Activated T-helper 1 cell treated with anti-CD3 and anti-CD28 coated beads, Interleukin-12 subunit alpha, Interleukin-12 subunit beta, Interleukin-2, Interleukin-4 antibody, amounts not matched to agents 30 ng/mL and 10 ng/mL and 1 ng/mL, durations not matched to agents 14 hours and 24 hours and 36 hours (primary cell): ENCODE measurements around the gene NNAT. TPM values are rescaled to one million over a fixed set of nuclear protein-coding genes. Genes with fewer than 3 reads are reported as not detected.

ENCODE experiments used
- DNase-seq: peaks from one replicate; pipeline ENCODE4 v3.0.0; 2021; ENCODE audit warnings: low spot score
- H3K27ac Mint-ChIP-seq: one replicate; pipeline ENCODE4 v1.8.0; 2021; ENCODE audit warnings: mild to moderate bottlenecking, mixed read lengths
- H3K27me3 Mint-ChIP-seq: one replicate; pipeline ENCODE4 v1.8.0; 2022; ENCODE audit warnings: mild to moderate bottlenecking, moderate library complexity, mixed read lengths; ENCODE audit not compliant: insufficient read depth
- H3K36me3 Mint-ChIP-seq: one replicate; pipeline ENCODE4 v1.8.0; 2021; ENCODE audit warnings: low read depth, mixed read lengths
- H3K4me1 Mint-ChIP-seq: one replicate; pipeline ENCODE4 v1.8.0; 2021; ENCODE audit warnings: low read depth, mixed read lengths
- H3K4me3 Mint-ChIP-seq: one replicate; pipeline ENCODE4 v1.8.0; 2021; ENCODE audit warnings: mild to moderate bottlenecking, moderate library complexity, mixed read lengths
- H3K9me3 Mint-ChIP-seq: one replicate; pipeline ENCODE4 v1.8.0; 2021; ENCODE audit warnings: mixed read lengths
- intact Hi-C: fragments of 100-400 bp; cut with micrococcal nuclease; formaldehyde crosslinking; loops from one replicate; pipeline ENCODE4 v1.15.1; 2024
- total RNA-seq: library from RNA; stranded (reverse); gene quantifications from 2 replicates; pipeline ENCODE4 v1.2.3, GENCODE V29; 2022

NNAT gene
- total RNA-seq, 1 donor from 2014 or later = 0.29 TPM

DNA sequence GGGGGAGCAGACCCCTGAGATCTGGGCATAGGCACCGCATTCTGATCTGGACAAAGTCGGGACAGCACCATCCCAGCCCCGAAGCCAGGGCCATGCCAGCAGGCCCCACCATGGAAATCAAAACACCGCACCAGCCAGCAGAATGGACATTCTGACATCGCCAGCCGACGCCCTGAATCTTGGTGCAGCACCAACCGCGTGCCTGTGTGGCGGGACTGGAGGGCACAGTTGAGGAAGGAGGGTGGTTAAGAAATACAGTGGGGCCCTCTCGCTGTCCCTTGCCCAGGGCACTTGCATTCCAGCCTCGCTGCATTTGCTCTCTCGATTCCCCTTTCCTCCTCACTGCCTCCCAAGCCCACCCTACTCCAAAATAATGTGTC is 2.0 kb downstream of the NNAT start:
- Mint-ChIP-seq H3K4me1 (peaks cover 40% of the 10 kb centered on the region), H3K36me3 (peaks cover 14% of the 10 kb centered on the region), H3K27me3 (peaks cover 8% of the 10 kb centered on the region), H3K4me3 (no peak overlapping the region), H3K9me3 (no peaks in the 10 kb centered on the region), H3K27ac (no peak overlapping the region)
- DNase-seq = no peak
- intact Hi-C loops = no loop called here

DNA sequence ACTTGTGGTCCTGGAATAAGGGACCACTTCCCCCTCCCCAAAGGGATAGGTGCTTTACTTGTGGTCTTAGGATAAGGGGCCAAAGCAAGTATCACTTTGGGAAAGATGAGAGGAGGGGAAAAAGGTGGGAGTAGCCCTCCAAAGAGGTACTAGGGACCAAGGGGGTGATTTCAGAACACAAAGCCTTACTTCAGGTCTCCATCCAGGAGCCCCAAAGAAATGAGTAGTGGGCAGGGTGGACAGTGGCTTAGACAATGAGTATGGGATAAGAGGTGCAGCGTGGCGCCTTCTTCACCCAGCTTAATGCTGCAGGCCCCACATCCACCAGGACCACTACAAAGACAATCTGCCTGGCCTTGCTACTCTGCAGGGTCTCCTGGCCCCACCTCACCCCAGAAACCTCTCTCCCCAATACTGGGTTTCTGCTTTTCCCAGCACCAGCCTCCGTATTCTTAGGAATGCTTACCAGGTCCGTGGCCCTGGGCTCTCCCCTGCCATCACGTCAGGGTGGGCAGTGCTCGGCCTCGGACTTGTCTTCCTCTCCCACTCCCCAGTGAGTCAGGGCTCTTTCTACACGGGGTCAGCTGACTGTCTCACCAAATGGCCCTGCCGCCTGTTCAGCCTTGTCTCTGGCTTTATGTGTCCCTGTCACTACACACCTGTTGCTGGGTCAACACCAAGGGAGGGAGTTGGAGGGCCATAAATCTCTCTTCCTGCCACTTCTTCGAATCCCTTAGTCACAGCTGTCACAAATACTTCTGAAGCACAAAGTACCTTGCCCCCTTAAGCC is 3.1 kb downstream of the NNAT start:
- Mint-ChIP-seq H3K27me3 (peaks cover 10% of the 10 kb centered on the region), H3K36me3 (peaks cover 13% of the 10 kb centered on the region), H3K4me3 (no peak overlapping the region), H3K9me3 (no peaks in the 10 kb centered on the region), H3K27ac (no peak overlapping the region), H3K4me1 (peaks cover 49% of the 10 kb centered on the region)
- intact Hi-C loops = no loop called here
- no peak for DNase-seq

DNA sequence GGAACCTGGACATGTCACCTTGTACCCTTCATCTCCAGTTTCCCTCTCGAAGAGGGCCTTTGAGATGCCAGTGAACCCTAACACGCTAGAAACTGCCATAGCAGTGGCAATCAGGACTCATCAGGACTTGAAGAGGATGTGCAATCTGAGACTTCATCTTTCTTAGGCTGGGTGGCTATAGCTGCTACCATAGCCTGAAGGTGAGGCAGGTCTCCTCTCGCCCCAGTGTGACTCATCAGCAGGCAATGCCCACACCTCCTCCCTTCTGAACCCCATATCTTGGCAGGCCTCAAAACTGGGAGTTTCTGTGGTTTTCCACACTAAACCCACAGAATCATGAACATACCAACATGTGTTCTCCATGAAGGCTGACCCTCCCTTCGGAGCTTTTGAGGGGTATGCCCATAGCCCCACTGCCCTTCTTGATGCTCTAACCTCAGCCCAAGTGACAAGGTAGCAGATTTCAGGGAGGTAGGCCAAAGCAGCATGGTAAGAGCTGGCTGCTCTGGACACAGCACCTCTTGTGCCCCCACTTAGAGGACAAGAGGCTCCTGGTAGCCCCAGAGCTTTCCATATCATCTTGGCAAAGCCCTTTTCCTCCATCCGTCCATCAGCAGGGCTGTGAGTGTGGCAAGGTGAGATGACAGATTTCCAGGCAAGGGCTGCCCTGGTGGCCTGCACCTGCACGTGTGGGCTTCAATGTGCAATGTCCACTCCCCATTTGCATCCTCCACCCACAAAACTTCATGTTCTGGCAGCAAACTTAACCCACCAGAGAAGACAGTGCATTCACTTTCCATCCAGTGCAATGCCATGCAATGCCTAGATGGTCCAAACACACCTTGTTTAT is 4.0 kb downstream of the NNAT start:
- H3K27ac Mint-ChIP-seq = peak overlapping the region; percentile 26
- H3K27me3 Mint-ChIP-seq = peaks cover 12% of the 10 kb centered on the region
- H3K9me3 Mint-ChIP-seq = no peaks in the 10 kb centered on the region
- intact Hi-C loops = loop anchor here (5.0 kb wide), 3 partner anchors 118 to 428 kb away; partner anchors contain the start of gene RBL1
- no peak for DNase-seq
- H3K4me1 Mint-ChIP-seq = peaks cover 53% of the 10 kb centered on the region
- peak overlapping the region; percentile 86 for H3K4me3 Mint-ChIP-seq
- peaks cover 13% of the 10 kb centered on the region for H3K36me3 Mint-ChIP-seq

GRCh38 chr20:37525810-37526209 is 4.8 kb downstream of the NNAT start:
- Mint-ChIP-seq H3K9me3 (no peaks in the 10 kb centered on the region), H3K27me3 (peaks cover 6% of the 10 kb centered on the region), H3K36me3 (peaks cover 8% of the 10 kb centered on the region), H3K27ac (no peak overlapping the region), H3K4me1 (peaks cover 46% of the 10 kb centered on the region), H3K4me3 (peak overlapping the region; percentile 86)
- intact Hi-C loops = loop anchor here (2.0 to 5.0 kb wide), 5 partner anchors 119 to 429 kb away; partner anchors contain the start of genes MROH8, RBL1 and RPN2
- no peak for DNase-seq

DNA sequence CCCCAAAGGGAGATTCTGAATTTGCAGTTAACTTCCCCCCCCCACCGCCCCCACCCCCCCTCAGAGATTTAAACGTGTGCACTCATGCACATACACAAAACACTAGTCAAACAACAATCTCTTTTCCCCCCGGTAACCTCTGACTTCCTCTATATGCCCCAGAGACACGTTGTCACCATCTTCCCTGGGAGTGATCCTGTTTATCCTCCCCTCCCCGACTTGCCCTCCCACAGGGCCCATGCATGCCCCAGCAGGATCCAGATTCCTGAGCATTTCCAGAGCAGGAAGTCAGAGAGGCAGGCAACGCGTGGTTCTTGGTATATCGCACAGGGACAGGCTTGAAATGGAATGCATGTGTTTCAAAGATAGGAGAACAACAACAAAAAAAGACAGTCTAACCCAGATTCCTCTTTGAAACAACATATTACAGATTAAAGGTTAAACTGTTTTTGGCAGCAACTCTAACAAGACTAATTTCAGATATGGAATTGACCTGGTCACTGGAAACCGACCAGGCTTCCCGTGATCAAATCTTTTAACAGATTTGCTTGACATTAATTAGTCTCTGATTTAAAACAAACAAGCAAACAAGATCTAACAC is 5.3 kb downstream of the NNAT start:
- no peak for DNase-seq
- intact Hi-C loops = loop anchor here (2.0 to 5.0 kb wide), 5 partner anchors 119 to 429 kb away; partner anchors contain the start of genes MROH8, RBL1 and RPN2
- Mint-ChIP-seq H3K9me3 (no peaks in the 10 kb centered on the region), H3K4me1 (peaks cover 46% of the 10 kb centered on the region), H3K4me3 (peak overlapping the region; percentile 86), H3K27ac (peak overlapping the region; percentile 99), H3K27me3 (peaks cover 5% of the 10 kb centered on the region), H3K36me3 (peaks cover 5% of the 10 kb centered on the region)

GRCh38 chr20:37526839-37527637 is 6.0 kb downstream of the NNAT start:
- no peaks in the 10 kb centered on the region for H3K9me3 Mint-ChIP-seq
- H3K36me3 Mint-ChIP-seq = peaks cover 4% of the 10 kb centered on the region
- H3K4me1 Mint-ChIP-seq = peaks cover 46% of the 10 kb centered on the region
- intact Hi-C loops = loop anchor here (1.0 to 5.0 kb wide), 6 partner anchors 120 to 430 kb away; partner anchors contain the start of genes MANBAL, MROH8, RBL1 and RPN2
- peak overlapping the region; percentile 99 for H3K27ac Mint-ChIP-seq
- no peak for DNase-seq
- H3K4me3 Mint-ChIP-seq = peak overlapping the region; percentile 86
- H3K27me3 Mint-ChIP-seq = peaks cover 5% of the 10 kb centered on the region

DNA sequence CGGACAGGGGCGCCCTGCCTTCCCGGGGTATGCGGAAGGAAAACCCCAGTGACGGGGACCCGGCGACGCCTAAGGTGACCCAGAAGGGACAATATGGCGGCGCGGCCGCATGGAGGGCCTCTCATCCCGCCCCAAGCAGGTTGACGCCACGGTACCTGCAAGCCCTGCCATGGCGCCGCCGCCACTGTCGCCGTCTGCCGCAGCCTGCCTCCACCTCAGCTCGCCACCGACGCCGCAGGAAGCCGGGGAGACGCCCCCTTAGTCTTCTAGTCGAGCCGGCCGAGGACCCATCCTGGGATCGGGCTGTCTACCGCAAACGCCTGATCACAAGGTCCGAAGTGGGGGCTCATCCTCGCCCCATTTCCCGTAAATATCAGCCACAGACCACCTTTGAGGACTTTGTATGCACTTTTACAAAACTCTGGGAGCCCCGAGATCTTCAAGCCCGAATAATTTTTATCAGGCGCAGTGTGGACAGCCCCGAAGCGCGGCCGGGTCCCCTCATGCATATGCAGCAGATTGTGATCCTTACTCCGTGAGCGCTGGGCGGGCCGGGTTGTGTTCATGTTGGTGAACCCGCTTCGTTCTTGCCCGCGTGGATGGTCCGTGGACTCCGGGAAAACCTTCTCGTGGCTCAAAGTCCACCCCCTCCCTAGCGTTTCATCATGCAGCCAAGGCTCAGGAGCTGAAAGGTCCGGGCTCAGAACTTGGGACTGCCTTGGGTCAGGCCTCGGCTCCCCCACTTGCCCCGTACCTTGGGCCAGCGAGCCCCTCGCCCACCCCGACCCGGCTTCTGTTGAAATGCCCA is 6.8 kb downstream of the NNAT start, which contains the start of gene BLCAP:
Gene BLCAP (minus strand): TSS at position 239 of the 808 bp plus-strand sequence. CDS start 8,702 bp downstream, outside the sequence.
- H3K36me3 Mint-ChIP-seq = peaks cover 4% of the 10 kb centered on the region
- H3K4me1 Mint-ChIP-seq = peaks cover 46% of the 10 kb centered on the region
- intact Hi-C loops = loop anchor here (1.0 to 5.0 kb wide), 7 partner anchors 121 to 431 kb away; partner anchors contain the start of genes CTNNBL1, MANBAL, MROH8 and RBL1
- peak within 1 kb of the TSS; percentile 86 for H3K4me3 Mint-ChIP-seq
- peak; percentile 86 for DNase-seq
- H3K27ac Mint-ChIP-seq = peak within 1 kb of the TSS; percentile 99
- no peaks in the 10 kb centered on the region for H3K9me3 Mint-ChIP-seq
- H3K27me3 Mint-ChIP-seq = peaks cover 5% of the 10 kb centered on the region

DNA sequence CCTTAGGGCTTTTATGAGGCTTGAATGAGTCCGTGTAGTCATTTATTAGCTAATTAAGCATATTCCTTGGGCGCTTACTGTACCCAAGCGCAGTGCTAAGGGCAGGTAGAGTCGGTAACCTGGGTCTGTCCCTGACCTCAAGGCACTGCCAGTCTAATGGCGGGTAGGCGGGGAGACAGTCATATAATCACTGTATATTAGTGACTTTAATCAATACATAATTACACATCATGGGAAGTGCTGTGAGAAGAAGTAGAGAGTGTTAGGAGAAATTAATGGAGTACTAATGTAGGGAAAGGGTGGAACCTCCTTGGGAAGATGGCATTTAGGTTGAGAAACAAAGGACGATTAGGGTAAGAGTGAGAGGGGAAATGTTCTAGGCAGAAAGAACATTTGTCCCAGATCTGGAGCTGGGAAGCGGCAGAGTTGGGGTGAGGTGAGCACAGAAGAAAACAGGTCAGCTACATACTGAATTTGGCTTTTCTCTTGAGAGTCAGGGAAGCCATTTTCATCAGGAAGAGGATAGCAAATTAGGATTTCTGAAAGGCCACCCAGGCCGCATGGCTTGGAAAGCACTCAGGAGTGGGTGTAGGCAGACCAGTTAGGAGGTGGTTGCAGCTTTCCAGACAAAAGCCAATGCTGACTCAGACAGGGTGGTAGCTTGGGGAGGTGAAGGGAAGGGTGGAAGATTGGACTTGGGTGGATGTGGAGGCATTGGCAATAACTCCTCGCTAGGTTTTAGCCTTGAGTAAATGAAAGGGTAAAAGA is 7.6 kb downstream of the NNAT start:
- Mint-ChIP-seq H3K27me3 (peaks cover 5% of the 10 kb centered on the region), H3K27ac (peak overlapping the region; percentile 15), H3K36me3 (peaks cover 4% of the 10 kb centered on the region), H3K4me1 (peaks cover 46% of the 10 kb centered on the region), H3K4me3 (peak overlapping the region; percentile 86), H3K9me3 (no peaks in the 10 kb centered on the region)
- intact Hi-C loops = loop anchor here (1.0 to 5.0 kb wide), 4 partner anchors 121 to 431 kb away; partner anchors contain the start of genes CTNNBL1 and RBL1
- no peak for DNase-seq

- H3K27ac Mint-ChIP-seq = peak overlapping the region; percentile 45
- H3K36me3 Mint-ChIP-seq = peaks cover 4% of the 10 kb centered on the region
- intact Hi-C loops = loop anchor here (5.0 kb wide), 3 partner anchors 122 to 432 kb away; partner anchors contain the start of gene RBL1
These were observed 8.3 kb downstream of the NNAT start for GRCh38 chr20:37529214-37529967.

DNA sequence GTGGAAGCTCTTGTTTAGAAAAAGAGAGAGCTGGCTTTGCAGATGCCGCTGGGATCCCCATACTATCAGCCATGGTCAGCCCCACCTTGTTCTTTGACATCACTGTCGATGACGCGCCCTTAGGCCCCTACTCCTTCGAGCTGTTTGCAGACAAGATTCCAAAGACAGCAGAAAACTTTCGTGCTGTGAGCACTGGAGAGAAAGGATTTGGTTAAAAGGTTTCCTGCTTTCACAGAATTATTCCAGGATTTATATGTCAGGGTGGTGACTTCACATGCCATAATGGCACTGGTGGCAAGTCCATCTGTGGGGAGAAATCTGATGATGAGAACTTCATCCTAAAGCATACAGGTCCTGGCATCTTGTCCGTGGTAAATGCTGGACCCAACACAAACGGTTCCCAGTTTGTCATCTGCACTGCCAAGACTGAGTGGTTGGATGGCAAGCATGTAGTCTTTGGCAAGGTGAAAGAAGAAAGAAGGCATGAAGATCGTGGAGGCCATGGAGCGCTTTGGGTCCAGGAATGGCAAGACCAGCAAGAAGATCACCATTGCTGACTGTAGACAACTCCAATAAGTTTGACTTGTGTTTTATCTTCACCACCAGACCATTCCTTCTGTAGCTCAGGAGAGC is 9.0 kb downstream of the NNAT start:
- intact Hi-C loops = loop anchor here (5.0 kb wide), 3 partner anchors 123 to 433 kb away; partner anchors contain the start of gene RBL1
- peaks cover 5% of the 10 kb centered on the region for H3K27me3 Mint-ChIP-seq
- H3K4me3 Mint-ChIP-seq = no peak overlapping the region
- no peak for DNase-seq
- H3K9me3 Mint-ChIP-seq = no peaks in the 10 kb centered on the region
- peaks cover 4% of the 10 kb centered on the region for H3K36me3 Mint-ChIP-seq
- H3K4me1 Mint-ChIP-seq = peaks cover 43% of the 10 kb centered on the region
- no peak overlapping the region for H3K27ac Mint-ChIP-seq

More at GRCh38 chr20:37529214-37529967, 8.3 kb downstream of the NNAT start:
- H3K9me3 Mint-ChIP-seq = no peaks in the 10 kb centered on the region
- peaks cover 5% of the 10 kb centered on the region for H3K27me3 Mint-ChIP-seq
- H3K4me1 Mint-ChIP-seq = peaks cover 45% of the 10 kb centered on the region
- H3K4me3 Mint-ChIP-seq = peak overlapping the region; percentile 86
- DNase-seq = no peak
